Kidney (tissue), 14 donors: ENCODE results near the gene PTN. TPM values are rescaled to one million over a fixed set of nuclear protein-coding genes. Genes with fewer than 3 reads are reported as not detected.

Experiments used
- DNase-seq, 5 donors: peaks; one replicate each; pipeline ENCODE4 v3.0.0-alpha.2; 2013 to 2020
- FAIRE-seq: peaks from 2 replicates; lab custom pipeline; 2012; peaks lifted over from hg19 to GRCh38; lab: Jason Lieb, UNC
- H3K27ac ChIP-seq, 2 donors: one replicate each; pipeline ENCODE4 v1.7.0; 2013; ENCODE audit warnings: low read depth in 2 of 2, low read length in 2 of 2, inconsistent platforms in 1 of 2
- H3K27me3 ChIP-seq: one replicate; pipeline ENCODE4 v1.7.1; 2013; ENCODE audit warnings: low read length, inconsistent platforms; ENCODE audit not compliant: control insufficient read depth, insufficient read depth
- H3K36me3 ChIP-seq, 3 donors: one replicate each; pipeline versions ENCODE4 v1.7.0 to v1.7.1; 2013; ENCODE audit warnings: low read length in 3 of 3, control low read depth in 1 of 3, inconsistent platforms in 1 of 3; ENCODE audit not compliant: insufficient read depth in 3 of 3, control insufficient read depth in 2 of 3
- H3K4me1 ChIP-seq, 3 donors: one replicate each; pipeline versions ENCODE4 v1.7.0 to v1.7.1; 2013; ENCODE audit warnings: low read length in 3 of 3, inconsistent platforms in 1 of 3, low read depth in 1 of 3; ENCODE audit not compliant: control insufficient read depth in 2 of 3, insufficient read depth in 2 of 3
- H3K4me3 ChIP-seq, 3 donors: one replicate each; pipeline versions ENCODE4 v1.7.0 to v1.8.1; 2013; ENCODE audit warnings: low read length in 3 of 3, control low read depth in 1 of 3, inconsistent platforms in 1 of 3
- H3K9ac ChIP-seq, 3 donors: one replicate each; pipeline versions ENCODE4 v1.7.0 to v1.7.1; 2013; ENCODE audit warnings: low read length in 3 of 3, control low read depth in 1 of 3, inconsistent platforms in 1 of 3
- H3K9me3 ChIP-seq, 3 donors: one replicate each; pipeline versions ENCODE4 v1.7.0 to v1.7.1; 2013; ENCODE audit warnings: low read length in 3 of 3, control low read depth in 1 of 3, inconsistent platforms in 1 of 3; ENCODE audit not compliant: control insufficient read depth in 2 of 3, insufficient read depth in 1 of 3
- CTCF ChIP-seq: IDR thresholded peaks from 3 replicates; pipeline ENCODE4 v1.5.1; 2012; ENCODE audit warnings: mild to moderate bottlenecking, moderate library complexity, borderline replicate concordance; ENCODE audit not compliant: insufficient read depth; ENCODE audit errors: extremely low read depth
- intact Hi-C: fragments of 100-400 bp; cut with DNase I; formaldehyde crosslinking; loops from one replicate; pipeline ENCODE4 v1.11.1; 2022
- polyA plus RNA-seq: library from polyadenylated mRNA; stranded (reverse); fragments of 350-450 nt; fragmentation: Illumina TruSeq; extraction: RNeasy Lipid Tissue Mini Kit (QIAGEN cat#74804); gene quantifications from one replicate; pipeline ENCODE4 v1.2.3, GENCODE V29; 2014; ENCODE audit warnings: low read depth, low replicate concordance; ENCODE audit not compliant: insufficient read depth
- total RNA-seq: library from RNA; stranded (reverse); fragmentation: NEBNext Ultra II Directional; extraction: Animal tissue kit (Norgen Biotek cat#: 25700); gene quantifications from one replicate; pipeline ENCODE4 v1.2.1, GENCODE V29; 2021
- donor health status: control.
- donor health status: control.
- donor health status: control.
- donor health status: control.
- donor health status: control.
- donor health status: DM: yes; HTN: yes; CAD: no.
- donor health status: Normal renal cell carcinoma (clear cell type).

Gene PTN
- total and polyA plus RNA-seq, 2 donors from 2014 or later, result 12.0 to 17.2 TPM

- intact Hi-C loops, result no loop called here
- Histone ChIP-seq H3K9ac (no peak overlapping the region), H3K27me3 (no peaks in the 10 kb centered on the region), H3K9me3 (peaks cover 0 to 3% (median 0%) of the 10 kb centered on the region in 3 donors), H3K27ac (no peak overlapping the region), H3K4me3 (no peak overlapping the region), H3K36me3 (no peaks in the 10 kb centered on the region), H3K4me1 (no peaks in the 10 kb centered on the region)
- FAIRE-seq, result no peak
- TF ChIP-seq CTCF, result no peak
- DNase-seq, result peak in 2 of 5 donors; percentile 23 to 59
Observed at GRCh38 chr7:137354396-137354795, 10.9 kb upstream of the PTN start.

- H3K4me3 ChIP-seq, result no peak overlapping the region
- no peaks in the 10 kb centered on the region for H3K9me3 ChIP-seq
- intact Hi-C loops, result no loop called here
- no peaks in the 10 kb centered on the region for H3K27me3 ChIP-seq
- H3K36me3 ChIP-seq, result no peaks in the 10 kb centered on the region
- no peak for FAIRE-seq
- no peak overlapping the region for H3K27ac ChIP-seq
- no peaks in the 10 kb centered on the region for H3K4me1 ChIP-seq
- no peak for TF ChIP-seq CTCF
- DNase-seq, result no peak
- no peak overlapping the region for H3K9ac ChIP-seq
Observed at GRCh38 chr7:137351941-137352340, 8.4 kb upstream of the PTN start.

- H3K36me3 ChIP-seq, result no peaks in the 10 kb centered on the region
- no peak for TF ChIP-seq CTCF
- H3K4me3 ChIP-seq, result no peak overlapping the region
- no peak for FAIRE-seq
- no peaks in the 10 kb centered on the region for H3K9me3 ChIP-seq
- no peaks in the 10 kb centered on the region for H3K27me3 ChIP-seq
- no peak for DNase-seq
- no peak overlapping the region for H3K27ac ChIP-seq
- H3K4me1 ChIP-seq, result peaks cover 0 to 3% (median 0%) of the 10 kb centered on the region in 3 donors
- H3K9ac ChIP-seq, result no peak overlapping the region
- intact Hi-C loops, result no loop called here
Observed at GRCh38 chr7:137345799-137346449, 2.4 kb upstream of the PTN start.
